ENCODE results near the gene GORASP2.
"Not testable (repeated sequence)": the region's sequence is repeated elsewhere in the genome, so short reads cannot be mapped to it uniquely, and the experiment has no call there.

GORASP2 gene

GRCh38 chr2:170897108-170897507 is 31.9 kb upstream of the GORASP2 start:
- ChIA-PET CTCF (interaction anchor here (0.7 kb wide), 1 partner anchor 16 kb away, joined by 3 read pairs; no protein-coding TSS in a partner anchor), POLR2A (ENCODE audit: low non-redundant PET) (no interaction called here)
- no peak for DNase-seq (ENCODE audit: low spot score)

DNA sequence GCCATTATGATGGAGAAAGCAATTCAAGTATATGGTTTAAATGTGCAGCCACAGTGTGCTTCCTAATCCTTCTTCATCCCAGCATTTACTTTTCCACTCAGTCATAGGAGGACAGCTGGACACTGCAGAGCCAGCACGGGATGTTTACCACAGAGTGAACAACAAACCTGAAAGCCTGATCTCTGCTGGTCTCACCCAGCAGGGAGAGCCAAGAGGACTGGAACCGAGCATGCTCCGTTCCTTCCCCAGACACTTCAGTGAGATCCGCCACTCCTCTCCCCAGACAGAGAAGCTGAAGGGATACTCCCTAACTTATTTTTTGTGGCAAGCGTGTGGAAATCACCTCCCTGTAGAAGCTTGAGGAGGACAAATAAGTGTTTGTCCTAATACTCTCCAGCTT is 23.2 kb upstream of the GORASP2 start:
- TF ChIP-seq, protein P1, sequence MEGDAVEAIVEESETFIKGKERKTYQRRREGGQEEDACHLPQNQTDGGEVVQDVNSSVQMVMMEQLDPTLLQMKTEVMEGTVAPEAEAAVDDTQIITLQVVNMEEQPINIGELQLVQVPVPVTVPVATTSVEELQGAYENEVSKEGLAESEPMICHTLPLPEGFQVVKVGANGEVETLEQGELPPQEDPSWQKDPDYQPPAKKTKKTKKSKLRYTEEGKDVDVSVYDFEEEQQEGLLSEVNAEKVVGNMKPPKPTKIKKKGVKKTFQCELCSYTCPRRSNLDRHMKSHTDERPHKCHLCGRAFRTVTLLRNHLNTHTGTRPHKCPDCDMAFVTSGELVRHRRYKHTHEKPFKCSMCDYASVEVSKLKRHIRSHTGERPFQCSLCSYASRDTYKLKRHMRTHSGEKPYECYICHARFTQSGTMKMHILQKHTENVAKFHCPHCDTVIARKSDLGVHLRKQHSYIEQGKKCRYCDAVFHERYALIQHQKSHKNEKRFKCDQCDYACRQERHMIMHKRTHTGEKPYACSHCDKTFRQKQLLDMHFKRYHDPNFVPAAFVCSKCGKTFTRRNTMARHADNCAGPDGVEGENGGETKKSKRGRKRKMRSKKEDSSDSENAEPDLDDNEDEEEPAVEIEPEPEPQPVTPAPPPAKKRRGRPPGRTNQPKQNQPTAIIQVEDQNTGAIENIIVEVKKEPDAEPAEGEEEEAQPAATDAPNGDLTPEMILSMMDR (conservative IDR thresholded peaks at IDR 0.05; ENCODE audit: low read depth): no peak
- ChIA-PET CTCF (interaction anchor here (0.5 kb wide), 1 partner anchor 34 kb away, joined by 3 read pairs; no protein-coding TSS in a partner anchor), POLR2A (ENCODE audit: low non-redundant PET) (no interaction called here)
- no peak overlapping the region for H3K27ac ChIP-seq
- DNase-seq (ENCODE audit: low spot score): no peak

More at GRCh38 chr2:170897108-170897507, 31.9 kb upstream of the GORASP2 start:
- TF ChIP-seq, protein P1 (conservative IDR thresholded peaks at IDR 0.05; ENCODE audit: low read depth): no peak
- H3K27ac ChIP-seq: no peak overlapping the region

DNA sequence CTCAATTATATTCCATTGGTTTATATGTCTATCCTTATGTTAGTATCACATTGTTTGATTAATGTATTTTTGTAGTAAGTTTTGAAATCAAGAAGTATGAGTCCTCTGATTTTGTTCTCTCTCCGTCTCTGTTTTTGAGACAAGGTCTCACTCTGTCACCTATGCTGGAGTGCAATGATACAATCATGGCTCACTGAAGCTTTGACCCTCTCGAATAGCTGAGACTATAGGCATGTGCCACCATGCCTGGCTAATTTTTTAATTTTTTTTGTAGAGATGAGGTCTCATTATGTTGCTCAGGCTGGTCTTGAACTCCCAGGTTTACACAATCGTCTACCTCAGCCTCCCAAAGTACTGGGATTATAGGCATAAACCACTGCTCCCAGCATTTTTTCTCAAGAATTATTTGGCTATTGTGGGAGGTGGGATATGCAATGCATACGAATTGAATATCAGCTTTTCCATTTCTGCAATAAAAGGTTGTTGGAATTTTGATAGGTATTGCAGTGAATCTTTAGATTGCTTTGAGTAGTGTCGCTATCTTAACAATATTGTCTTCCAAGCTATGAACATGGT is 17.7 kb upstream of the GORASP2 start:
- CTCF ChIA-PET: no interaction called here

DNA sequence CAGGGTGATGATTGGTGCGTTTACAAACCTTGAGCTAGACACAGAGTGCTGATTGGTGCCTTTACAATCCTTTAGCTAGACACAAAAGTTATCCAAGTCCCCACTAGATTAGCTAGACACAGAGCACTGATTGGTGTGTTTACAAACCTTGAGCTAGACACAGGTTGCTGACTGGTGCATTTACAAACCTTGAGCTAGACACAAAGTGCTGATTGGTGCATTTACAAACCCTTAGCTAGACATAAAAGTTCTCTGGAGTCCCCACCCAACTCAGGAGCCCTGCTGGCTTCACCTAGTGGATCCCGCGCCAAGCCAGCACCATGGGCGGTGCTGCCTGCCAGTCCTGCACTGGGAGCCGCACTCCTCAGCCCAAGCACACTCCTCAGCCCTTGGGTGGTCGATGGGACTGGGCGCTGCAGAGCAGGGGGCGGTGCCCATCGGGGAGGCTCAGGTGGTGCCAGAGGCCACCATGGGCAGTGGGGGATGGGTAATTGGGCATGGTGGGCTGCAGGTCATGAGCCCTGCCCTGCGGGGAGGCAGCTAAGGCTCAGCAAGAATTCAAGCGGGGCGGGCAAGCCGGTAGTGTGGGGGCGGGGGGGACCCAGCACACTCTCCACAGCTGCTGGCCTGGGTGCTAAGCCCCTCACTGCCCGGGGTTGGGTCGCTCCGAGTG is 13.9 kb upstream of the GORASP2 start:
- DNase-seq (ENCODE audit: low spot score); H3K27ac ChIP-seq: not testable (repeated sequence)
- ChIA-PET CTCF (interaction anchor here (0.6 kb wide), 1 partner anchor 42 kb away, joined by 4 read pairs; no protein-coding TSS in a partner anchor), POLR2A (ENCODE audit: low non-redundant PET) (interaction anchor here (1.0 kb wide), 1 partner anchor 14 kb away, joined by 3 read pairs; no protein-coding TSS in a partner anchor)

More for the DNA sequence above, 17.7 kb upstream of the GORASP2 start:
- DNase-seq (ENCODE audit: low spot score): no peak
- TF ChIP-seq, protein P1 (conservative IDR thresholded peaks at IDR 0.05; ENCODE audit: low read depth): no peak
- POLR2A ChIA-PET (ENCODE audit: low non-redundant PET): no interaction called here
- H3K27ac ChIP-seq: no peak overlapping the region

DNA sequence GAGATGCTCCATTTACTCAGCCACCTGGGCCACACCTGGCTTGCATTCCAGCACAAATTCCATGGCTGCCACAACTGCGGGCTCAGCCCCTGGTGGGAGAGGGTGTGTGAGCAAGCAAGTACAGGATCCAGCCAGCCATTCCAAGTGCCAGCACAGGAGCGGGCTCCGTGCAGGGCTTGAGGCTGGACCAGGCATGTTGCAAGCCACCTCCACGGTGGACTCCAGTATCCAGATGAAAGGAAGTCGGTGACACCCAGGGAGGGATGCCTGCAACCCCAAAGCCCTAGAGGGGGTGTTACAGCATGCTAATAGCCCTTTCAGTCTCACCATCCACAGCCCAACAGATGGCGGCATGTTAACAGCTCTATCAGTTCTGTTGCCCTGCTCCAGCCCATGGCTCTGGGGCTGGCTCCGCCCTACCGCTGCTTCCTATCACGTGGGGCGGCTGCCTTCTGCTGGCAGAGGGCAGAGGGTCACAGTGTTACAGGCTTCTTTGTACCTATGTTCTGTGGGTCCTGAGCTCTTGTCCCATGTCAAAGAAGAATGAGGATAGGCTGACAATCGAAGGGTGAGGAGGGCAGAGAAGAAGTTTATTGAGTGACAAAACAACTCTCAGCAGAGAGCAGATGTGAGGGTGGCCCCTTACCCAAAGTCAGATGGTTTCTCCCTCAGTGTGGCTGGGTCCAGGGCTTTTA is 11.7 kb upstream of the GORASP2 start:
- POLR2A ChIA-PET (ENCODE audit: low non-redundant PET): no interaction called here
- TF ChIP-seq, protein P1 (conservative IDR thresholded peaks at IDR 0.05; ENCODE audit: low read depth): no peak
- DNase-seq (ENCODE audit: low spot score): no peak
- CTCF ChIA-PET: no interaction called here
- H3K27ac ChIP-seq: no peak overlapping the region

GRCh38 chr2:170917957-170918356 is 11.1 kb upstream of the GORASP2 start:
- no peak for DNase-seq (ENCODE audit: low spot score)
- no peak overlapping the region for H3K27ac ChIP-seq
- ChIA-PET CTCF (no interaction called here), POLR2A (ENCODE audit: low non-redundant PET) (no interaction called here)
- TF ChIP-seq, protein P1 (conservative IDR thresholded peaks at IDR 0.05; ENCODE audit: low read depth): no peak

GRCh38 chr2:170921873-170922272 is 7.2 kb upstream of the GORASP2 start:
- CTCF ChIA-PET; H3K27ac ChIP-seq; DNase-seq (ENCODE audit: low spot score); POLR2A ChIA-PET (ENCODE audit: low non-redundant PET): not testable (repeated sequence)
